IMR-90 (cell line): ENCODE data around the gene DNM1. TPM values are rescaled to one million over a fixed set of nuclear protein-coding genes. Genes with fewer than 3 reads are reported as not detected.

Experiments used
- ATAC-seq: fragments of 200-7000 bp; cut with Tn5 transposase; 2 replicates; pipeline ENCODE4 v1.9.1; 2020; ENCODE audit warnings: low read depth, mild to moderate bottlenecking, moderate library complexity
- BruUV-seq: library from RNA; stranded (reverse); fragments of 400-500 nt; replicated peaks from 2 replicates; lab custom pipeline; 2021; lab: Mats Ljungman, UMichigan
- CTCF ChIA-PET: fragments of 300-600 bp; formaldehyde crosslinking; extraction: SDS; loops from one replicate; lab custom pipeline; 2021; ENCODE audit warnings: antibody characterized with exemption; lab: Yijun Ruan, JAX
- POLR2A ChIA-PET: fragments of 300-600 bp; sonication (Branson Sonifier 250); formaldehyde crosslinking; loops from one replicate; lab custom pipeline; 2022; ENCODE audit warnings: antibody characterized with exemption; ENCODE audit not compliant: unreplicated experiment; lab: Charles Lee
- DNase-seq: peaks from one replicate; pipeline ENCODE4 v3.0.0; 2013
- H2AFZ ChIP-seq: replicated peaks from 2 replicates; pipeline ENCODE3; 2013; ENCODE audit warnings: low read length, mild to moderate bottlenecking; ENCODE audit not compliant: poor library complexity
- H2AK5ac ChIP-seq: 2 replicates; pipeline ENCODE4 v1.6.1; 2013; ENCODE audit warnings: low read depth, low read length, inconsistent platforms
- H2AK9ac ChIP-seq: replicated peaks from 2 replicates; pipeline ENCODE3; 2013; ENCODE audit warnings: mild to moderate bottlenecking, low read depth, low read length, moderate library complexity; ENCODE audit not compliant: poor library complexity
- H2BK120ac ChIP-seq: 2 replicates; pipeline ENCODE4 v1.6.1; 2013; ENCODE audit warnings: low read depth, low read length, inconsistent platforms
- H2BK15ac ChIP-seq: 3 replicates; pipeline ENCODE4 v1.6.1; 2013; ENCODE audit warnings: low read depth, low read length, inconsistent platforms
- H2BK20ac ChIP-seq: 2 replicates; pipeline ENCODE4 v1.6.1; 2013; ENCODE audit warnings: low read depth, mild to moderate bottlenecking, inconsistent platforms, low read length, moderate library complexity
- H2BK5ac ChIP-seq: 2 replicates; pipeline ENCODE4 v1.6.1; 2013; ENCODE audit warnings: mild to moderate bottlenecking, low read depth, low read length, inconsistent platforms; ENCODE audit not compliant: poor library complexity, severe bottlenecking
- H3K14ac ChIP-seq: replicated peaks from 2 replicates; pipeline ENCODE4 v1.6.1; 2013; ENCODE audit warnings: low read depth, low read length, inconsistent platforms
- H3K18ac ChIP-seq: 2 replicates; pipeline ENCODE4 v1.6.1; 2013; ENCODE audit warnings: low read depth, low read length, control low read depth
- H3K23ac ChIP-seq: 2 replicates; pipeline ENCODE4 v1.6.1; 2013; ENCODE audit warnings: low read depth, low read length, inconsistent platforms
- H3K27ac ChIP-seq: 2 replicates; pipeline ENCODE4 v1.5.1; 2013; ENCODE audit warnings: mild to moderate bottlenecking, control low read depth, low read length; ENCODE audit not compliant: insufficient read depth
- H3K27me3 ChIP-seq: 2 replicates; pipeline ENCODE4 v1.6.1; 2013; ENCODE audit warnings: low read length; ENCODE audit not compliant: control insufficient read depth, insufficient read depth
- H3K36me3 ChIP-seq: 2 replicates; pipeline ENCODE4 v1.6.1; 2013; ENCODE audit warnings: low read length, mixed read lengths; ENCODE audit not compliant: control insufficient read depth, insufficient read depth
- H3K4ac ChIP-seq: 2 replicates; pipeline ENCODE4 v1.6.1; 2013; ENCODE audit warnings: low read depth, low read length, inconsistent platforms
- H3K4me1 ChIP-seq: 2 replicates; pipeline ENCODE4 v1.6.1; 2013; ENCODE audit warnings: low read length, mixed read lengths; ENCODE audit not compliant: control insufficient read depth, insufficient read depth
- H3K4me2 ChIP-seq: 2 replicates; pipeline ENCODE4 v1.6.1; 2013; ENCODE audit warnings: low read depth, mild to moderate bottlenecking, control low read depth, low read length, moderate library complexity
- H3K4me3 ChIP-seq: 2 replicates; pipeline ENCODE4 v1.5.1; 2013; ENCODE audit warnings: low read depth, mild to moderate bottlenecking, control low read depth, low read length, moderate library complexity; ENCODE audit not compliant: insufficient read depth
- H3K56ac ChIP-seq: 2 replicates; pipeline ENCODE4 v1.6.1; 2013; ENCODE audit warnings: low read length, inconsistent platforms; ENCODE audit not compliant: insufficient read depth; ENCODE audit errors: extremely low read depth
- H3K79me1 ChIP-seq, 2 experiments: 2 replicates each; pipeline ENCODE4 v1.6.1; 2013; ENCODE audit warnings: low read length in 2 of 2, inconsistent platforms in 1 of 2, low read depth in 1 of 2
- H3K9ac ChIP-seq: 2 replicates; pipeline ENCODE4 v1.6.1; 2013; ENCODE audit warnings: low read depth, low read length, control low read depth
- H3K9me1 ChIP-seq: 2 replicates; pipeline ENCODE4 v1.6.1; 2013; ENCODE audit warnings: low read length, inconsistent platforms; ENCODE audit not compliant: insufficient read depth
- H3K9me3 ChIP-seq: 2 replicates; pipeline ENCODE4 v1.6.1; 2013; ENCODE audit warnings: low read length; ENCODE audit not compliant: control insufficient read depth, insufficient read depth
- H4K20me1 ChIP-seq: 2 replicates; pipeline ENCODE4 v1.6.1; 2013; ENCODE audit warnings: low read length, inconsistent platforms; ENCODE audit not compliant: insufficient read depth
- H4K5ac ChIP-seq: 2 replicates; pipeline ENCODE4 v1.6.1; 2013; ENCODE audit warnings: mild to moderate bottlenecking, low read depth, low read length, control low read depth
- H4K8ac ChIP-seq, 2 experiments: 2 replicates each; pipeline ENCODE4 v1.6.1; 2013; ENCODE audit warnings: low read depth in 2 of 2, low read length in 2 of 2, control low read depth in 1 of 2, inconsistent platforms in 1 of 2
- H4K91ac ChIP-seq: 2 replicates; pipeline ENCODE4 v1.6.1; 2013; ENCODE audit warnings: low read depth, low read length, inconsistent platforms; ENCODE audit not compliant: insufficient read depth
- BHLHE40 ChIP-seq: fragments of 150-350 bp; IDR thresholded peaks from 2 replicates; pipeline ENCODE4 v1.6.1; 2016; ENCODE audit warnings: mild to moderate bottlenecking, low read depth, low read length
- CEBPB ChIP-seq: IDR thresholded peaks from 2 replicates; pipeline ENCODE4 v1.6.1; 2012; ENCODE audit warnings: low read depth, low read length, improper control_type of control experiment
- CHD1 ChIP-seq: IDR thresholded peaks from 2 replicates; pipeline ENCODE4 v1.6.1; 2012; ENCODE audit warnings: low read depth, low read length, improper control_type of control experiment
- ELK1 ChIP-seq: fragments of 150-350 bp; IDR thresholded peaks from 2 replicates; pipeline ENCODE4 v1.6.1; 2016; ENCODE audit warnings: low read depth, mild to moderate bottlenecking, low read length, moderate library complexity, borderline replicate concordance
- FOS ChIP-seq: fragments of 150-350 bp; IDR thresholded peaks from 2 replicates; pipeline ENCODE4 v1.6.1; 2016; ENCODE audit warnings: low read depth, low read length
- MAFK ChIP-seq: IDR thresholded peaks from 2 replicates; pipeline ENCODE4 v1.6.1; 2012; ENCODE audit warnings: low read depth, low read length, improper control_type of control experiment
- MAZ ChIP-seq: IDR thresholded peaks from 2 replicates; pipeline ENCODE4 v1.6.1; 2012; ENCODE audit warnings: low read depth, mild to moderate bottlenecking, low read length, improper control_type of control experiment, moderate library complexity, borderline replicate concordance
- NFE2L2 ChIP-seq: fragments of 150-350 bp; IDR thresholded peaks from 2 replicates; pipeline ENCODE4 v1.6.1; 2016; ENCODE audit warnings: low read depth, mild to moderate bottlenecking, low read length
- POLR2A ChIP-seq: IDR thresholded peaks from 2 replicates; pipeline ENCODE4 v1.6.1; 2012; ENCODE audit warnings: mild to moderate bottlenecking, low read depth, low read length
- RCOR1 ChIP-seq: IDR thresholded peaks from 2 replicates; pipeline ENCODE4 v1.6.1; 2012; ENCODE audit warnings: mild to moderate bottlenecking, low read length, improper control_type of control experiment; ENCODE audit not compliant: insufficient replicate concordance
- SMC3 ChIP-seq: fragments of 150-350 bp; IDR thresholded peaks from 2 replicates; pipeline ENCODE4 v1.6.1; 2016; ENCODE audit warnings: low read depth, mild to moderate bottlenecking, antibody characterized with exemption, low read length, moderate library complexity
- USF2 ChIP-seq: fragments of 150-350 bp; IDR thresholded peaks from 2 replicates; pipeline ENCODE4 v1.6.1; 2017; ENCODE audit warnings: mild to moderate bottlenecking, antibody characterized with exemption, low read length, low read depth
- WGBS, 2 experiments: methylation state at CpG; one replicate each; pipeline versions ENCODE4 v1.1.5 to v1.1.7; 2013; ENCODE audit warnings: missing lambda C conversion rate in 2 of 2; ENCODE audit not compliant: insufficient read length in 1 of 2; ENCODE audit errors: extremely low coverage in 2 of 2; 5-methylcytosine and 5-hydroxymethylcytosine counted together
- dilution Hi-C: fragments of 300-500 bp; cut with HindIII; formaldehyde crosslinking; loops from one replicate; pipeline ENCODE4 v1.14.3; 2018; ENCODE audit warnings: low sequenced_read_pairs; ENCODE audit not compliant: unreplicated experiment
- in situ Hi-C: fragments of 300-500 bp; cut with MboI; formaldehyde crosslinking; loops from 3 replicates; pipeline ENCODE4 v1.14.3; 2019; ENCODE audit warnings: low sequenced_read_pairs, inconsistent platforms, mixed read lengths
- intact Hi-C: fragments of 100-400 bp; cut with micrococcal nuclease; formaldehyde crosslinking; loops from 2 replicates; pipeline ENCODE4 v1.10.0; 2022
- polyA plus RNA-seq, 3 experiments: library from polyadenylated mRNA; depleted of rRNA; stranded (reverse); fragments of >200 nt; gene quantifications; 2 replicates each; pipeline ENCODE4 v1.2.3, GENCODE V29; 2012; ENCODE audit warnings: low replicate concordance in 1 of 3
- total RNA-seq: library from RNA; depleted of rRNA; stranded (reverse); fragments of >200 nt; gene quantifications from 2 replicates; pipeline ENCODE4 v1.2.3, GENCODE V29; 2012
- TF ChIP-seq, protein P1 (sequence below): conservative IDR thresholded peaks from 2 replicates; pipeline ENCODE4 v1.5.1; 2012; ENCODE audit warnings: mild to moderate bottlenecking, low read depth, low read length, improper control_type of control experiment

Gene DNM1
- total and polyA plus RNA-seq, 2 of the 4 experiments (the other 2 are of a cell fraction), result 13.6 to 17.7 TPM

DNA sequence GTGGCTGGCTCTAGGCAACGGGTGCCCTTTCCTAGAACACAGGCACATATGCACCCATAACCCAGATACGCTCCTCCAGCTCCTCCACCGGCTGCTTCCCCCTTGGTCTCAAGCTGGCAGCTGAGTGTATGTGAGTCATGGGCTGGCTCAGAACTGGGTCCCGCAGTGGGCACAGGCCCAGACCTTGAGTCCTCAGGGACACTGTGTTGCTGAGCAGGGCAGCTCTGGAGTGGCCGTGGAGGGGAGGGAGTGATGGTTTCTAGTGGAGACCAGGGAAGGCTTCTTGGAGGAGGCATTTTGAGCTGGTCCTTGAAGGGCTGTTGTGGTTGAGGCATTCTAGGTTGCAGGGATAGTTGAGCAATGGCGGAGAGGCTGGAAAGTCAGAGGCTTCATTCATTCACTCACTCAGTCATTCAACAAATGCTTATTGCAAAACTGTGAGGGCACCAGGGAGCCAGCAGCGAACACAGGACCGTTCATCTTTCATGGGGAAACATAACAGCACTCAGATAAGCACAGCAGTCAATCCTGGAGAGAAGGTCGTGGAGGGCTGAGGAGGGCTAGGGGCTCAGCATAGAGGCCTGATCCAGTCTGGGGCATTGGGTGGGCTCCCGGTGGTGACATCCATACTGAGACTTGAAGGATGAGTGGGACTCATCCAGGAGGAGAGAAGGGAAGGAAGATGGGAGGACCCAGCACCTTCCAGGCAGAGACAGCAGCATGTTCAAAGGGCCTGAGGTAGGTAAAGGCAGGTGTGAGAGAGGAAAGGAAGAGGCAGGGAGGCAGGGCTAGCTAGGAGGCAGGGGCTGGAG, 40.8 kb upstream of the DNM1 start:
- dilution Hi-C loops, result no loop called here
- no peak overlapping the region for H3K14ac ChIP-seq
- 80% methylated on average over 3 of the region's 10 CpGs; no CpG with 5 or more reads in 1 of the 2 experiments for WGBS, 2 experiments
- no peak overlapping the region for H4K5ac ChIP-seq
- DNase-seq, result no peak
- H4K91ac ChIP-seq, result no peak overlapping the region
- H3K4me1 ChIP-seq, result peaks cover 1% of the 10 kb centered on the region; the same call in 1 of the 2 replicates
- H3K4me2 ChIP-seq, result no peak overlapping the region
- no peak overlapping the region for H2BK5ac ChIP-seq
- in situ Hi-C loops, result no loop called here
- intact Hi-C loops, result no loop called here
- no peak overlapping the region for H4K8ac ChIP-seq
- no peak overlapping the region for H2AFZ ChIP-seq
- ChIA-PET CTCF (no interaction called here), POLR2A (no interaction called here)
- H3K36me3 ChIP-seq, result peaks cover 43% of the 10 kb centered on the region
- H3K9me1 ChIP-seq, result peaks cover 5% of the 10 kb centered on the region
- H3K56ac ChIP-seq, result no peak overlapping the region
- no peak overlapping the region for H3K4me3 ChIP-seq
- no peak overlapping the region for H2BK120ac ChIP-seq
- peaks cover 10 to 47% of the 10 kb centered on the region in 2 experiments for H3K79me1 ChIP-seq
- no peaks in the 10 kb centered on the region for H3K9me3 ChIP-seq
- H3K18ac ChIP-seq, result no peak overlapping the region
- peak overlapping the region; percentile 34 for H2AK9ac ChIP-seq
- TF ChIP-seq NFE2L2 (no peak), USF2 (no peak), MAZ (no peak), RCOR1 (no peak), MAFK (no peak), CEBPB (no peak), BHLHE40 (no peak), POLR2A (no peak), FOS (no peak), ELK1 (no peak), SMC3 (no peak), CHD1 (no peak)
- TF ChIP-seq, protein P1, sequence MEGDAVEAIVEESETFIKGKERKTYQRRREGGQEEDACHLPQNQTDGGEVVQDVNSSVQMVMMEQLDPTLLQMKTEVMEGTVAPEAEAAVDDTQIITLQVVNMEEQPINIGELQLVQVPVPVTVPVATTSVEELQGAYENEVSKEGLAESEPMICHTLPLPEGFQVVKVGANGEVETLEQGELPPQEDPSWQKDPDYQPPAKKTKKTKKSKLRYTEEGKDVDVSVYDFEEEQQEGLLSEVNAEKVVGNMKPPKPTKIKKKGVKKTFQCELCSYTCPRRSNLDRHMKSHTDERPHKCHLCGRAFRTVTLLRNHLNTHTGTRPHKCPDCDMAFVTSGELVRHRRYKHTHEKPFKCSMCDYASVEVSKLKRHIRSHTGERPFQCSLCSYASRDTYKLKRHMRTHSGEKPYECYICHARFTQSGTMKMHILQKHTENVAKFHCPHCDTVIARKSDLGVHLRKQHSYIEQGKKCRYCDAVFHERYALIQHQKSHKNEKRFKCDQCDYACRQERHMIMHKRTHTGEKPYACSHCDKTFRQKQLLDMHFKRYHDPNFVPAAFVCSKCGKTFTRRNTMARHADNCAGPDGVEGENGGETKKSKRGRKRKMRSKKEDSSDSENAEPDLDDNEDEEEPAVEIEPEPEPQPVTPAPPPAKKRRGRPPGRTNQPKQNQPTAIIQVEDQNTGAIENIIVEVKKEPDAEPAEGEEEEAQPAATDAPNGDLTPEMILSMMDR, result no peak
- H4K20me1 ChIP-seq, result peaks cover 11% of the 10 kb centered on the region
- no TSS peak for BruUV-seq
- no peak for ATAC-seq
- H2AK5ac ChIP-seq, result no peak overlapping the region
- no peak overlapping the region for H2BK20ac ChIP-seq
- H3K9ac ChIP-seq, result no peak overlapping the region
- no peak overlapping the region for H3K27ac ChIP-seq
- H2BK15ac ChIP-seq, result no peak overlapping the region
- H3K4ac ChIP-seq, result no peak overlapping the region
- H3K23ac ChIP-seq, result no peak overlapping the region
- no peaks in the 10 kb centered on the region for H3K27me3 ChIP-seq
